ENCODE results near the gene EPHB3.

EPHB3 gene

DNA sequence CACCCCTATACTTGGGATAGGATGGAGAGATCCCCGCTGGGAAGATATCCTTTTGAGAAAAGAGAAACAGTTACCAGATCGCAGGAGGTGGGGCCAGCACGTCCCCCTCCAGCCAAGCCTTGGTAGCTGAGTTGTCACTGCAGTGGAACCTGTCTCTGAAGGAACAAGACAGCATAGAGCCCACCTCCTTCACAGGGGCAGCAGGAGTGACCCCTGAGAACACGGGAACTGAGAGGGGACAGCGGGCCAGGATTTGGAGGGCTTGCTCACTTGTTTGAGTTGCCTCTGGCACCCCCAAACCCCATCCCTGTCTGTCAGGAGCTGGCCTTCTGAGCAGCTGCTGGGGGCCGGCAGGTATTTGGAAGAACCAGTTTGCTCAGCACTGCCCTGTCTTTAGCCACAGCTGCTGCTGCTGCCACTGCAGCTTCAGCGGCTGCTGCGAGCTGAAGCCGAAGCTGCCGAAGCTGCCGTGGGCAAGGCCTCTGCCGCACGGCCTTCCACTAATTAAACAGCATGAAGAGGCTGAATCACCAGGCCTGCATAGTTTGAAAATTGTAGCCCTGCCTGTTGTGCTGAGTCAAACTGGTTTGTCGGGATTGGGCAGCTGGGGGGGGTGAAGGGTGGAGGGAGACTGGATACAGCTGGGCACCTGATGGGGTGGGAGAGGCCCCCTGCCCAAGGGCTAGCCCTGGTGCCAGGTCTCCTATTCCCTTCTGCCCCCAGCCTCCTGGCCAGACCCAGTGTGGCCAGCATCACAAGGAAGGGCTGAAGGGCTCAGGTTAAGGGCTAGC is 4.0 kb downstream of the EPHB3 start:
- H3K27ac Mint-ChIP-seq, result no peak overlapping the region
- peaks cover 8% of the 10 kb centered on the region for H3K4me1 Mint-ChIP-seq (ENCODE audit: low read depth)
- peaks cover 1% of the 10 kb centered on the region for H3K36me3 Mint-ChIP-seq (ENCODE audit: low read depth)
- no peak overlapping the region for H3K4me3 Mint-ChIP-seq
- no peaks in the 10 kb centered on the region for H3K9me3 Mint-ChIP-seq
- H3K27me3 Mint-ChIP-seq (ENCODE audit: low read depth), result peaks cover 73% of the 10 kb centered on the region

GRCh38 chr3:184566441-184567414 is 5.1 kb downstream of the EPHB3 start:
- no peak overlapping the region for H3K4me3 Mint-ChIP-seq
- H3K4me1 Mint-ChIP-seq (ENCODE audit: low read depth), result no peaks in the 10 kb centered on the region
- H3K9me3 Mint-ChIP-seq, result no peaks in the 10 kb centered on the region
- H3K27me3 Mint-ChIP-seq (ENCODE audit: low read depth), result peaks cover 73% of the 10 kb centered on the region
- H3K27ac Mint-ChIP-seq, result no peak overlapping the region
- no peaks in the 10 kb centered on the region for H3K36me3 Mint-ChIP-seq (ENCODE audit: low read depth)

- Mint-ChIP-seq H3K36me3 (ENCODE audit: low read depth) (no peaks in the 10 kb centered on the region), H3K4me3 (no peak overlapping the region), H3K9me3 (no peaks in the 10 kb centered on the region), H3K27ac (no peak overlapping the region), H3K27me3 (ENCODE audit: low read depth) (peaks cover 73% of the 10 kb centered on the region), H3K4me1 (ENCODE audit: low read depth) (no peaks in the 10 kb centered on the region)
Observed at GRCh38 chr3:184567946-184568559, 6.5 kb downstream of the EPHB3 start.

DNA sequence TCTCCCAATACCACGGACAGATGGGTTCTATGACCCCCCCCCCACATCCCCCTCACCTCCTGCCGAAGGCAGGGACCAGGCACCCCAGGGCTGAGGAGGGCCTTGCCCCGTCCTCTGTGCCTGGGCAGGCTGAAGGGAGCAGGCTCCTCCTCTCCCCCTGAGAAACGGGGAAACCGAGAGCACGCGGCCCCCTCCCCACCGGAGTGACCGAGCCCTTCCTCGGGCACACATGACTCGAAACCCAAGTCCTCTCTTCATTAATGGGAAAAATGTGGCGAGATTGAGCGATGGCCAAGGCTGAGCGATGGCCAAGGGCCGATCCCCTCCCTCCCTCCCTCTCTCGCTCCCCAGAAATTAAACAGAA is 7.0 kb downstream of the EPHB3 start:
- Mint-ChIP-seq H3K4me3 (no peak overlapping the region), H3K9me3 (no peaks in the 10 kb centered on the region), H3K36me3 (ENCODE audit: low read depth) (no peaks in the 10 kb centered on the region), H3K4me1 (ENCODE audit: low read depth) (no peaks in the 10 kb centered on the region), H3K27ac (no peak overlapping the region), H3K27me3 (ENCODE audit: low read depth) (peaks cover 68% of the 10 kb centered on the region)

DNA sequence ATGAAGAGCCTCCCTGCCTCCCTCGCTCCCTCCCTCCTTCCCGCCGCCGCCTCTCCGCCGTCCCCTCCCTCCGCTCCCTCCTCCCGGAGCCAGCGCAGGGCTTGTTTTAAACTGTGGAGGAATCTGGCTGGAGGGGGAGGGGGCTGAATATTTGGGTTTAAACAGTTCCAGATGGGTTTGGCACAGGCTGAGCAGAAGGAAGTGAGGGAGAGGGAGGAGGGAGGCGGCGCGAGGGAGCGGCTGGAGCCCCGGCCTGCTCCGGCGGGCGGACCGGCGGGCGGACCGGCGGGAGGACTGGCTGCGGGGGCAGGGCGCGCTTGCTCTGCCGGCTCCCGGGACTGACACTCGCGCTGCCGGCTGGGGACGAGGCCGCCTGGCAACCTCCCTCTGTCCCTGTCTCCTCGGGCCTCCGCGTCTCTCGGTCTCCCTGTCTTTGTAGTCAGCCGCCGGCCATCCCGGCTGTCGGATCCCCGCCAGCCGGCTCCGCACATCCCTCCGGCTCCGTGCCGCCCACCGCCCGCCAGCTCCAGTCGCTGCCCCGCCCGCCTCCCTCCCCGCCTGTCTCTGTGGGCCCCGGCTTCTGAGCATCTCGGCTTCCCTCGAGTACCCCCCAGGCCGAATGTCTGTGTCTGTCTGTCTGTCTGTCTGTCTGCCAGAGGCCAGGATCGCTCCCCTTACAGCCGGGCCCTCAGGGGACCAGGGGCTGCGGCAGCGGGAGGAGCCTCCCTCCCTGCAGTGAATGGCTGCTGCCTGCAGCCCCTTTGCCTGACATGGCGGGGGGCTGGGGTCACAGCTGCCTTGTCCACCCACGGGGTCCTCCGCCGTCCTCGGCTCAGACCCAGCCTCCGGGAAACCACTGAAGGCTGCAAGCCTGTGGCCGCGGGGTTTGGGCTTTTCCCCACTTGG is 7.6 kb downstream of the EPHB3 start:
- Mint-ChIP-seq H3K27me3 (ENCODE audit: low read depth) (peaks cover 62% of the 10 kb centered on the region), H3K4me1 (ENCODE audit: low read depth) (no peaks in the 10 kb centered on the region), H3K27ac (no peak overlapping the region), H3K9me3 (no peaks in the 10 kb centered on the region), H3K36me3 (ENCODE audit: low read depth) (no peaks in the 10 kb centered on the region), H3K4me3 (no peak overlapping the region)

GRCh38 chr3:184570035-184570434 is 8.4 kb downstream of the EPHB3 start:
- H3K36me3 Mint-ChIP-seq (ENCODE audit: low read depth), result no peaks in the 10 kb centered on the region
- H3K27ac Mint-ChIP-seq, result no peak overlapping the region
- H3K9me3 Mint-ChIP-seq, result no peaks in the 10 kb centered on the region
- peaks cover 53% of the 10 kb centered on the region for H3K27me3 Mint-ChIP-seq (ENCODE audit: low read depth)
- no peak overlapping the region for H3K4me3 Mint-ChIP-seq
- no peaks in the 10 kb centered on the region for H3K4me1 Mint-ChIP-seq (ENCODE audit: low read depth)

- no peaks in the 10 kb centered on the region for H3K36me3 Mint-ChIP-seq (ENCODE audit: low read depth)
- no peak overlapping the region for H3K27ac Mint-ChIP-seq
- H3K4me1 Mint-ChIP-seq (ENCODE audit: low read depth), result no peaks in the 10 kb centered on the region
- no peaks in the 10 kb centered on the region for H3K9me3 Mint-ChIP-seq
- H3K4me3 Mint-ChIP-seq, result no peak overlapping the region
- H3K27me3 Mint-ChIP-seq (ENCODE audit: low read depth), result peaks cover 49% of the 10 kb centered on the region
Observed at GRCh38 chr3:184570489-184570888, 8.9 kb downstream of the EPHB3 start.

DNA sequence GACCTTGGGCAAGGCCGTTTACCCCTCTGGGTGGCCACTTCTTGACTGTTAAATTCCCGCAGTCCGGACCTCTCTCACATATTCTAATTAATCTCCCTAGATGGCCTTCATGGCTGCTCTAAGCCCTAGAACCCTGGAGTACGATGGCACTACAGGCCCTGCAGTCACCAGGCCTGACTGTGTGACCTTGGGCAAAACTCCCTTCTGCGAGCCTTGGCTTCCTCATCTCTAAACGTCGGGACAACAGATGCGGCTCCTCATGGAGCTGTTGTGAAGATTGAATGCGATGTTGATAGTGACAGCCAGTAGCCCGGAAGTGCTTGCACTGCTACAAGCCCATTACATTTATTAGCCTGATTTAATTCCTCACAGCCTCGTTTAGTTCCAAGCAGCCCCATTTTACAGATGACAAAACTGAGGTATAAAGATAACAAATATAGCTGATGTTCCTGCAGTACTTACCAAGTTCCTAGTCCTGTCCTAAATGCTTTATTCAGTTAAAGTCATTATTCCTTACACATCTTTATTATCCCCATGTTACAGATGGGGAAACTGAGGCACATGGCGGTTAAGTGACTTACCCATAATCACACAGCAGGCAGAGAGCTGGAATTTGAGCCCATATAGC is 10.3 kb downstream of the EPHB3 start:
- Mint-ChIP-seq H3K4me1 (ENCODE audit: low read depth) (no peaks in the 10 kb centered on the region), H3K4me3 (no peak overlapping the region), H3K9me3 (no peaks in the 10 kb centered on the region), H3K27me3 (ENCODE audit: low read depth) (peaks cover 43% of the 10 kb centered on the region), H3K36me3 (ENCODE audit: low read depth) (no peaks in the 10 kb centered on the region), H3K27ac (no peak overlapping the region)

- Mint-ChIP-seq H3K9me3 (no peaks in the 10 kb centered on the region), H3K27me3 (ENCODE audit: low read depth) (peaks cover 35% of the 10 kb centered on the region), H3K4me3 (no peak overlapping the region), H3K36me3 (ENCODE audit: low read depth) (no peaks in the 10 kb centered on the region), H3K4me1 (ENCODE audit: low read depth) (no peaks in the 10 kb centered on the region), H3K27ac (no peak overlapping the region)
Observed at GRCh38 chr3:184572633-184573270, 11.2 kb downstream of the EPHB3 start.

DNA sequence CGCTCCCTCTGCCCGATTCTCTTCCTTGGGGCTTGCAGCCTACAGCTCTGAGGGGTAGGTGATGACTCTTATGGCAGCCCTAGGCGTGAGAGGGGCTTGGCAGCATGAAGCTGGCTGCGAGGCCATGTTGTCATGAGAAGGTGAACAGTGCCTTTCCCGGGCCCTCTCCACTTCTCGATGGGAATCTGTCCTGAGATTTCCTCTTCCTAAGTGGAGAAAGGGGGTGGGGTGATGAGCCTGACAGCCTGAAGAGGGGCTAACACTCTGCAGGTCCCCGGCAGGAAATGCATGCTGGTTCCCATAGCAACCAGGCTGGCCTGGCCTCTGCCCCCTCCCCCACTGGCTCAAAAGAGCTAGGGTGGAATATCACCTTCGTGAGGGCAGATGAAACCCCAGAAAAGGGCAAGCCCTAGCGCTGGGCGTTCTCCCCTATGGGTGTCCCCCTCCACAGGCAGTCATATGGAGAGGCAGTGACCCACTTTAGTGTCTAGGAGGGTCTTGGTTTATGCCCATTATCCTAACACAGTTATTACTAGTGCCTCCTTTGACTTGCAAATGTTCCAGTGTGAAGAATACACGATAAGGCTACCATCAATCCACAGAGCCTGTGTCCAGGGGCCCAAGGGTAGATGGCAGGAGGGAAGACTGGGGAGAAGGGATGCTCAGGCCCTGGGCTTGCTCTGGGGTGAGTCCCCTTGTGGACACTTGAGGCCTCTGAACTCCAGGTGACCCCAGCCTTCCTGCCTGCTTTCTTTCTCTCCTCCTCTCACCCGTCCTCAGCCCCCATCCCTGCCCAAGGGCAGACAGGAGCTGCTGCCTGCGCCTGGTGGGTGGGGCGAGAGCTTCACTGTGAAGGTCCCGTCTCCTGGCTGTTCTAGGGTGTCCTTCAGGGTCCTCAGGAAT is 13.2 kb downstream of the EPHB3 start:
- H3K27me3 Mint-ChIP-seq (ENCODE audit: low read depth), result peaks cover 20% of the 10 kb centered on the region
- H3K4me3 Mint-ChIP-seq, result no peak overlapping the region
- no peaks in the 10 kb centered on the region for H3K36me3 Mint-ChIP-seq (ENCODE audit: low read depth)
- no peaks in the 10 kb centered on the region for H3K4me1 Mint-ChIP-seq (ENCODE audit: low read depth)
- H3K9me3 Mint-ChIP-seq, result no peaks in the 10 kb centered on the region
- H3K27ac Mint-ChIP-seq, result no peak overlapping the region

- Mint-ChIP-seq H3K4me1 (ENCODE audit: low read depth) (no peaks in the 10 kb centered on the region), H3K9me3 (no peaks in the 10 kb centered on the region), H3K27me3 (ENCODE audit: low read depth) (peaks cover 16% of the 10 kb centered on the region), H3K36me3 (ENCODE audit: low read depth) (no peaks in the 10 kb centered on the region), H3K27ac (no peak overlapping the region), H3K4me3 (no peak overlapping the region)
Observed at GRCh38 chr3:184575701-184576100, 14.1 kb downstream of the EPHB3 start.

- H3K27me3 Mint-ChIP-seq (ENCODE audit: low read depth), result peaks cover 7% of the 10 kb centered on the region
- no peak overlapping the region for H3K4me3 Mint-ChIP-seq
- H3K27ac Mint-ChIP-seq, result no peak overlapping the region
- H3K4me1 Mint-ChIP-seq (ENCODE audit: low read depth), result no peaks in the 10 kb centered on the region
- no peaks in the 10 kb centered on the region for H3K9me3 Mint-ChIP-seq
- H3K36me3 Mint-ChIP-seq (ENCODE audit: low read depth), result no peaks in the 10 kb centered on the region
Observed at GRCh38 chr3:184576457-184577240, 15.1 kb downstream of the EPHB3 start.

All from T-helper 1 cell treated with Interleukin-12 subunit alpha and Interleukin-12 subunit beta and Interleukin-4 antibody, amounts not matched to agents 30 μg/mL and 1 μg/mL, for 36 hours (primary cell).